Suprapubic skin (tissue), 4 donors: ENCODE results near the gene CEP120. TPM values are rescaled to one million over a fixed set of nuclear protein-coding genes. Genes with fewer than 3 reads are reported as not detected.

ENCODE experiments used
- DNase-seq, 2 donors: peaks; one replicate each; pipeline ENCODE4 v3.0.0-alpha.2; 2019; ENCODE audit warnings: low spot score in 2 of 2
- H3K27ac ChIP-seq: fragments of 200-600 bp; sonication (generic); one replicate; pipeline ENCODE4 v1.5.1; 2019
- H3K27me3 ChIP-seq: fragments of 200-600 bp; sonication (generic); one replicate; pipeline ENCODE4 v1.5.1; 2019
- H3K36me3 ChIP-seq: fragments of 200-600 bp; sonication (generic); one replicate; pipeline ENCODE4 v1.5.1; 2019
- H3K4me1 ChIP-seq: fragments of 200-600 bp; sonication (generic); one replicate; pipeline ENCODE4 v1.5.1; 2019
- H3K4me3 ChIP-seq: fragments of 200-600 bp; sonication (generic); one replicate; pipeline ENCODE4 v1.5.1; 2019; ENCODE audit warnings: mild to moderate bottlenecking
- H3K9me3 ChIP-seq: fragments of 200-600 bp; sonication (generic); one replicate; pipeline ENCODE4 v1.5.1; 2019
- CTCF ChIP-seq, 2 donors: fragments of 200-600 bp in 1 of 2; fragments of 450-650 bp in 1 of 2; sonication (generic) in 1 of 2; IDR thresholded peaks; one replicate each; pipeline ENCODE4 v1.5.1; 2016 to 2019; ENCODE audit warnings: antibody characterized with exemption in 2 of 2, mild to moderate bottlenecking in 1 of 2, moderate library complexity in 1 of 2
- EP300 ChIP-seq: sonication (generic); formaldehyde crosslinking; IDR thresholded peaks from one replicate; pipeline ENCODE4 v1.6.1; 2017; ENCODE audit warnings: antibody characterized with exemption
- POLR2A ChIP-seq, 2 donors: fragments of 450-650 bp; IDR thresholded peaks; one replicate each; pipeline ENCODE4 v1.6.1; 2017; ENCODE audit warnings: antibody characterized with exemption in 2 of 2, mild to moderate bottlenecking in 2 of 2, moderate library complexity in 2 of 2
- POLR2AphosphoS5 ChIP-seq, 3 donors: sonication (generic); formaldehyde crosslinking; IDR thresholded peaks; one replicate each; pipeline ENCODE4 v1.6.1; 2017; ENCODE audit warnings: antibody characterized with exemption in 3 of 3
- WGBS: methylation state at CpG from one replicate; pipeline ENCODE4 v1.1.5; 2018; 5-methylcytosine and 5-hydroxymethylcytosine counted together
- total RNA-seq, 4 donors: library from RNA; depleted of rRNA; stranded (reverse); fragments of >200 nt; gene quantifications; one replicate each; pipeline ENCODE4 v1.1.0, GENCODE V29; 2016

Gene CEP120
- total RNA-seq, 4 donors from 2014 or later, result 5.7 to 18.3 (median 10.7) TPM

- no peak for TF ChIP-seq POLR2A (IDR thresholded peaks at IDR 0.05)
- WGBS, result 100% methylated on average over 1 of the region's 1 CpG
- no peak overlapping the region for H3K27ac ChIP-seq
- H3K4me3 ChIP-seq, result no peak overlapping the region
- H3K27me3 ChIP-seq, result no peaks in the 10 kb centered on the region
- H3K4me1 ChIP-seq, result no peaks in the 10 kb centered on the region
- DNase-seq, result no peak
- H3K36me3 ChIP-seq, result no peaks in the 10 kb centered on the region
- H3K9me3 ChIP-seq, result no peaks in the 10 kb centered on the region
Observed at GRCh38 chr5:123299136-123299535, 124.1 kb downstream of the CEP120 start.

GRCh38 chr5:123298335-123299030, 124.7 kb downstream of the CEP120 start:
- Histone ChIP-seq H3K27me3 (no peaks in the 10 kb centered on the region), H3K4me1 (no peaks in the 10 kb centered on the region), H3K27ac (no peak overlapping the region), H3K36me3 (no peaks in the 10 kb centered on the region), H3K9me3 (no peaks in the 10 kb centered on the region), H3K4me3 (no peak overlapping the region)
- no peak for TF ChIP-seq EP300
- TF ChIP-seq CTCF (IDR thresholded peaks at IDR 0.05), result no peak
- TF ChIP-seq POLR2A (IDR thresholded peaks at IDR 0.05), result no peak
- TF ChIP-seq POLR2AphosphoS5 (IDR thresholded peaks at IDR 0.05), result no peak
- WGBS, result 75% methylated on average over 2 of the region's 2 CpGs
- DNase-seq, result no peak

- Histone ChIP-seq H3K27ac (no peak overlapping the region), H3K36me3 (no peaks in the 10 kb centered on the region), H3K27me3 (no peaks in the 10 kb centered on the region), H3K9me3 (no peaks in the 10 kb centered on the region), H3K4me1 (no peaks in the 10 kb centered on the region), H3K4me3 (no peak overlapping the region)
- TF ChIP-seq EP300 (no peak), POLR2A (IDR thresholded peaks at IDR 0.05) (no peak), POLR2AphosphoS5 (IDR thresholded peaks at IDR 0.05) (no peak), CTCF (IDR thresholded peaks at IDR 0.05) (no peak)
- DNase-seq, result no peak
- WGBS, result 80% methylated on average over 1 of the region's 1 CpG
Observed at GRCh38 chr5:123297866-123298265, 125.3 kb downstream of the CEP120 start.

- no peak for TF ChIP-seq CTCF (IDR thresholded peaks at IDR 0.05)
- TF ChIP-seq POLR2AphosphoS5 (IDR thresholded peaks at IDR 0.05), result no peak
- TF ChIP-seq POLR2A (IDR thresholded peaks at IDR 0.05), result no peak
- TF ChIP-seq EP300, result no peak
- H3K27me3 ChIP-seq, result no peaks in the 10 kb centered on the region
- H3K4me3 ChIP-seq, result no peak overlapping the region
- H3K9me3 ChIP-seq, result no peaks in the 10 kb centered on the region
- H3K4me1 ChIP-seq, result no peaks in the 10 kb centered on the region
- 78% methylated on average over 2 of the region's 2 CpGs for WGBS
- H3K27ac ChIP-seq, result no peak overlapping the region
- H3K36me3 ChIP-seq, result no peaks in the 10 kb centered on the region
- no peak for DNase-seq
Observed at GRCh38 chr5:123297198-123297831, 125.9 kb downstream of the CEP120 start.

Other genes starting within 250 kb of the CEP120 start
- 10 to 100 TPM; 23.1 to 45.6 (median 30.5) TPM for gene CSNK1G3, start 88.8 kb upstream of the CEP120 start, total RNA-seq